Tibial nerve (tissue), 4 donors: Measurements from ENCODE around the gene HDAC2. TPM values are rescaled to one million over a fixed set of nuclear protein-coding genes. Genes with fewer than 3 reads are reported as not detected.
"Not testable (repeated sequence)": the region's sequence is repeated elsewhere in the genome, so short reads cannot be mapped to it uniquely, and the experiment has no call there.

Experiments
- DNase-seq, 2 donors: peaks; one replicate each; pipeline ENCODE4 v3.0.0-alpha.2; 2019; ENCODE audit warnings: low spot score in 2 of 2
- H3K27ac ChIP-seq, 4 donors: fragments of 200-600 bp; sonication (generic) in 3 of 4; one replicate each; pipeline ENCODE4 v1.5.1; 2017 to 2019; ENCODE audit warnings: mild to moderate bottlenecking in 1 of 4
- H3K27me3 ChIP-seq, 2 donors: fragments of 200-600 bp; sonication (generic) in 1 of 2; one replicate each; pipeline versions ENCODE4 v1.5.1 to v1.6.0; 2017 to 2019
- H3K36me3 ChIP-seq, 3 donors: fragments of 200-600 bp; sonication (generic); one replicate each; pipeline ENCODE4 v1.5.1; 2018 to 2019
- H3K4me1 ChIP-seq, 4 donors: fragments of 200-600 bp; sonication (generic) in 3 of 4; one replicate each; pipeline ENCODE4 v1.5.1; 2017 to 2019
- H3K4me3 ChIP-seq, 4 donors: fragments of 200-600 bp; sonication (generic) in 3 of 4; one replicate each; pipeline ENCODE4 v1.5.1; 2017 to 2019; ENCODE audit warnings: mild to moderate bottlenecking in 1 of 4, moderate library complexity in 1 of 4
- H3K9me3 ChIP-seq, 4 donors: fragments of 200-600 bp; sonication (generic) in 3 of 4; one replicate each; pipeline ENCODE4 v1.5.1; 2017 to 2019
- EP300 ChIP-seq, 2 donors: sonication (generic); formaldehyde crosslinking; IDR thresholded peaks; one replicate each; pipeline ENCODE4 v1.6.1; 2017; ENCODE audit warnings: antibody characterized with exemption in 2 of 2, mild to moderate bottlenecking in 1 of 2
- POLR2A ChIP-seq, 2 donors: fragments of 450-650 bp; IDR thresholded peaks; one replicate each; pipeline ENCODE4 v1.6.1; 2017; ENCODE audit warnings: antibody characterized with exemption in 2 of 2, mild to moderate bottlenecking in 2 of 2, moderate library complexity in 2 of 2
- WGBS, 2 donors: methylation state at CpG; one replicate each; pipeline ENCODE4 v1.1.5; 2018; 5-methylcytosine and 5-hydroxymethylcytosine counted together
- total RNA-seq, 4 donors: library from RNA; depleted of rRNA; stranded (reverse); fragments of >200 nt; gene quantifications; one replicate each; pipeline ENCODE4 v1.1.0, GENCODE V29; 2016
- TF ChIP-seq, protein P1 (sequence below), 5 experiments: fragments of 200-600 bp in 3 of 5; fragments of 450-650 bp in 2 of 5; sonication (generic) in 3 of 5; IDR thresholded peaks; one replicate each; pipeline ENCODE4 v1.5.1; 2016 to 2019; ENCODE audit warnings: antibody characterized with exemption in 5 of 5, mild to moderate bottlenecking in 3 of 5, moderate library complexity in 2 of 5

HDAC2 gene
- total RNA-seq, 4 donors from 2014 or later = 39.9 to 60.2 (median 47.1) TPM

DNA sequence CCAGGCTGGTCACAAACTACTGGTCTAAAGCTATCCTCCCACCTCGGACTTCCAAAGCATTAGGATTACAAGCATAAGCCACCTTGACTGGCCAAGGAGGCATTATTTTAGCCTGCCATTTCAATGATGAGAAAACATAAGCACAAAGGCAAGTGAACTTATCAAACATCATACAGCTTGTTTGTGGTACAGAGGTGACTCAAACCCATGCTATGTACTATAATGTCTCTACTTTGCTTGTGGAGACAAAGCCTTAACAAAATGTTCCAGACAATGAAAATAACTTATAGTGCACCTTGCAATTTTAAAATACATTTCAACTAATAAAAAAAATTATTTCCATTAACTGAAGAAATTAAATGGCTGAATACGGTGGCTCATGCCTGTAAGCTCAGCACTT, 26.2 kb downstream of the HDAC2 start:
- no peak for DNase-seq
- no peak overlapping the region for H3K27ac ChIP-seq
- H3K4me1 ChIP-seq = peaks cover 0 to 14% (median 0%) of the 10 kb centered on the region in 4 donors
- no peaks in the 10 kb centered on the region for H3K27me3 ChIP-seq
- TF ChIP-seq, protein P1, sequence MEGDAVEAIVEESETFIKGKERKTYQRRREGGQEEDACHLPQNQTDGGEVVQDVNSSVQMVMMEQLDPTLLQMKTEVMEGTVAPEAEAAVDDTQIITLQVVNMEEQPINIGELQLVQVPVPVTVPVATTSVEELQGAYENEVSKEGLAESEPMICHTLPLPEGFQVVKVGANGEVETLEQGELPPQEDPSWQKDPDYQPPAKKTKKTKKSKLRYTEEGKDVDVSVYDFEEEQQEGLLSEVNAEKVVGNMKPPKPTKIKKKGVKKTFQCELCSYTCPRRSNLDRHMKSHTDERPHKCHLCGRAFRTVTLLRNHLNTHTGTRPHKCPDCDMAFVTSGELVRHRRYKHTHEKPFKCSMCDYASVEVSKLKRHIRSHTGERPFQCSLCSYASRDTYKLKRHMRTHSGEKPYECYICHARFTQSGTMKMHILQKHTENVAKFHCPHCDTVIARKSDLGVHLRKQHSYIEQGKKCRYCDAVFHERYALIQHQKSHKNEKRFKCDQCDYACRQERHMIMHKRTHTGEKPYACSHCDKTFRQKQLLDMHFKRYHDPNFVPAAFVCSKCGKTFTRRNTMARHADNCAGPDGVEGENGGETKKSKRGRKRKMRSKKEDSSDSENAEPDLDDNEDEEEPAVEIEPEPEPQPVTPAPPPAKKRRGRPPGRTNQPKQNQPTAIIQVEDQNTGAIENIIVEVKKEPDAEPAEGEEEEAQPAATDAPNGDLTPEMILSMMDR (IDR thresholded peaks at IDR 0.05) = no peak
- TF ChIP-seq EP300 (IDR thresholded peaks at IDR 0.05) (no peak), POLR2A (IDR thresholded peaks at IDR 0.05) (no peak)
- 88 to 98% methylated on average over 2 of the region's 2 CpGs for WGBS, 2 donors
- H3K4me3 ChIP-seq = no peak overlapping the region
- no peaks in the 10 kb centered on the region for H3K9me3 ChIP-seq
- peaks cover 0 to 59% (median 0%) of the 10 kb centered on the region in 3 donors for H3K36me3 ChIP-seq

GRCh38 chr6:113939825-113940224, 31.1 kb downstream of the HDAC2 start:
- Histone ChIP-seq H3K36me3 (peaks cover 0 to 62% (median 0%) of the 10 kb centered on the region in 3 donors), H3K4me3 (no peak overlapping the region), H3K4me1 (peaks cover 0 to 9% (median 0%) of the 10 kb centered on the region in 4 donors), H3K9me3 (no peaks in the 10 kb centered on the region), H3K27ac (no peak overlapping the region), H3K27me3 (no peaks in the 10 kb centered on the region)
- TF ChIP-seq, protein P1 (IDR thresholded peaks at IDR 0.05) = no peak
- TF ChIP-seq POLR2A (IDR thresholded peaks at IDR 0.05) (no peak), EP300 (IDR thresholded peaks at IDR 0.05) (no peak)
- DNase-seq = no peak

DNA sequence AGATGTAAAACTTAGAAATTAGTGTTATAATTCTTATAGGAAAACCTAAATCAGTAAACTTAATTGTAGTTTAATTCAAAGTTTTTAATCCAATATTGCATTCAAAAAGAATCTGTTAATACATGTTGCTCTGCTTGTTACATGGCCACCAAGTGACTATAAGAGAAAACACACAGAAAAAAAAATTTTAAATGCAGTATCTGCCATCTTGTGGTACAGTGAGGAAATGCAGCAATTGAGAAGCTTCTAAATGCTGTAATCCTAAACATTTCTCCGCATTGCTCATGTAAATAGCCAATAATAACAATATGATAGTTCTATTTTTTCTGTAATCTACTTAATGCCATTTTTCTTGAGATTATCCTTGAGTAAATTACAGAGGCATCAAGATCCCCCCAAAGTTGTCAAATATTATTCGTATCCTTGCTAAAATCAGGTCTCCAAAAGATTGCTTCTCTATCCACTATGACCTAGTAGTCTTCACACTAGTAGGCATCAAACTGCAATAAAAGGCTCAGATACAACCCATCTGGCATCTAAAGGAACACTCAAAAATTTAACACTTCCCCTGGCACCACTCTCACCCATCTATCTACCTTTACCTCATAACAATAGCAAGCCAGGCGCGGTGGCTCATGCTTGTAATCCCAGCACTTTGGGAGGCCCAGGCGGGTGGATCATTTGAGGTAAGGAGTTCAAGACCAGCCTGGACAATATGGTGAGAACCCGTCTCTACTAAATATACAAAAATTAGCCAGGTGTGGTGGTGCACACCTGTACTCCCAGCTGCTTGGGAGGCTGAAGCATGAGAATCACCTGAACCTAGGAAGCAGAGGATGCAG, 34.6 kb downstream of the HDAC2 start:
- Histone ChIP-seq H3K27me3 (no peaks in the 10 kb centered on the region), H3K4me3 (no peak overlapping the region), H3K9me3 (no peaks in the 10 kb centered on the region), H3K4me1 (peaks cover 0 to 9% (median 0%) of the 10 kb centered on the region in 4 donors), H3K27ac (no peak overlapping the region), H3K36me3 (peaks cover 0 to 34% (median 0%) of the 10 kb centered on the region in 3 donors)
- 79 to 81% methylated on average over 6 of the region's 6 CpGs for whole genome bisulfite sequencing, 2 donors
- no peak for TF ChIP-seq POLR2A (IDR thresholded peaks at IDR 0.05)
- TF ChIP-seq, protein P1 (IDR thresholded peaks at IDR 0.05) = peak; percentile 69 to 75 (median 72)
- no peak for TF ChIP-seq EP300 (IDR thresholded peaks at IDR 0.05)
- peak in 1 of 2 donors; percentile 28 for DNase-seq

GRCh38 chr6:113934101-113934500, 36.8 kb downstream of the HDAC2 start:
- WGBS, 2 donors = 93 to 94% methylated on average over 2 of the region's 2 CpGs

GRCh38 chr6:113931907-113932306, 39.0 kb downstream of the HDAC2 start:
- WGBS, 2 donors = 86 to 91% methylated on average over 13 to 14 of the region's 23 CpGs
- H3K27ac ChIP-seq, H3K27me3 ChIP-seq, DNase-seq, H3K36me3 ChIP-seq, H3K4me1 ChIP-seq, H3K4me3 ChIP-seq: not testable (repeated sequence)
- H3K9me3 ChIP-seq = peaks cover 0 to 18% (median 5%) of the 10 kb centered on the region in 4 donors

More at GRCh38 chr6:113934101-113934500, 36.8 kb downstream of the HDAC2 start:
- Histone ChIP-seq H3K9me3 (peaks cover 0 to 12% (median 4%) of the 10 kb centered on the region in 4 donors), H3K27me3 (no peaks in the 10 kb centered on the region), H3K36me3 (peaks cover 0 to 14% (median 0%) of the 10 kb centered on the region in 3 donors), H3K4me1 (peaks cover 0 to 3% (median 0%) of the 10 kb centered on the region in 4 donors), H3K4me3 (no peak overlapping the region), H3K27ac (no peak overlapping the region)
- no peak for TF ChIP-seq EP300 (IDR thresholded peaks at IDR 0.05)
- DNase-seq = no peak

- Histone ChIP-seq H3K36me3 (no peaks in the 10 kb centered on the region), H3K4me1 (peaks cover 0 to under 1% (median 0%) of the 10 kb centered on the region in 4 donors), H3K27me3 (no peaks in the 10 kb centered on the region), H3K4me3 (no peak overlapping the region), H3K9me3 (peaks cover 0 to 18% (median 5%) of the 10 kb centered on the region in 4 donors), H3K27ac (no peak overlapping the region)
- TF ChIP-seq, protein P1 (IDR thresholded peaks at IDR 0.05) = no peak
- TF ChIP-seq EP300 (IDR thresholded peaks at IDR 0.05) (no peak), POLR2A (IDR thresholded peaks at IDR 0.05) (no peak)
- no peak for DNase-seq
These were observed 40.8 kb downstream of the HDAC2 start for GRCh38 chr6:113930183-113930582.
